ENCODE measurements around the gene FTCDNL1.

The FTCDNL1 gene

DNA sequence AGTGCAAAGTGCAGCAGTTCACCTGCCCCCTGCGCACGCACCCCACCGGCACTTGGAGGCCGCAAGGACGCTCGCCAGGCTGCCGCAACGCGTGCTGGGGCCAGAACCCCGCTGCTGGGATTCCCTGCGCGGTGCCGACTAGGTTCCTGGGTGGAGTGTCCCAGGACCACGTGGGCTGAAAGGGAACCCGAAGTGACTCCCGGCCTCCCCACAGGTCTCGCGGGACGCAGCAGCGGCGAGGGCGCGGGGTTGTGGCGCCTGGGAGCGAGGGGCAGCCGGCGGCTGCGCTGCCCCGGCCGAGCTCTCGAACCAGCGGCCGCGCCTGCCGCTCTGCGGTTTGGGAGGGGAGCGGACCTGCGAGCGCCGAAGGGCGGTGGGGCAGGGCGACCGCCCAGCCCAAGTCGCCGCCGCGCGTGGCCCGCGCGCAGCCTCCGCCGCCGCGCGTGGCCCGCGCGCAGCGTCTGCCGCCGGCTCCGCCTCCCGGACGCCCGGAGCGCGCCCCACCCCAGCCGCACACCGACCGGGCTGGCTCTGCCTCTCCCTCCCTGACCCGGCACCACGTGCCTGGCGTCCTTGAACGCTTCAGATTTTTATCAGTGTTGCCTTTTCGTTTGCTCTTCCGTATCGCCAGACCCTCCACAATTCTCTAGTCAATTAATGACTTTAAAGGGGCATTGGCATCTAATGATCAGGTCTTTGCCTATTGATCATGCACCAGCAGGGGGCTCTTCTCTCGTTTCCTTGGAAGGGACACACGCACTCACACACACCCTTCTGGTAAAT is at the start of gene FTCDNL1:
Gene FTCDNL1 (minus strand): TSS at position 475 of the 783 bp plus-strand sequence. CDS start 2,230 bp downstream, outside the sequence.
- peak; percentile 82 for DNase-seq

DNA sequence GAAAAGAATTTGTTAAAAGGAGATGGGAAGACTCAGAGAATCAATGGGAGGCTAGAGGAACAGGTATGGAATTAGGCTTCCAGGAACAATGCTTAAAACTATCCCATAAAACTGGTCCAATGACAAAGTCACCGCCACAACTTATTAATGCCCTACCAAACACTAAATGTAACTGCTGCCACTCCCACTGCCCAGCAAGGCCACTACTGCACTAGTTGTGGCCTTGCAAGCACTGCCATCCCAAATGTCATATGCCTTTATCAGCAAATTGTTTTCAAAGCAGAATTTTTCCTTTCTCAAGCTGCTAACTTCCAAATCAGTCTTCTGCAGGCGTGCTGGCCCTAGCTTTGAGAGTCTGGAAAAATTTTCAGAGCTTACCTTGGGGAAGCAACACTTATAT is 45.6 kb upstream of the FTCDNL1 start:
- no peak for DNase-seq

GRCh38 chr2:199895406-199895805 is 44.4 kb upstream of the FTCDNL1 start:
- no peak for DNase-seq

GRCh38 chr2:199883474-199884212 is 32.7 kb upstream of the FTCDNL1 start:
- DNase-seq, result no peak

GRCh38 chr2:199882667-199883066 is 31.7 kb upstream of the FTCDNL1 start:
- no peak for DNase-seq

- no peak for DNase-seq
These were observed 24.4 kb upstream of the FTCDNL1 start for GRCh38 chr2:199875400-199875799.

GRCh38 chr2:199874209-199874608 is 23.2 kb upstream of the FTCDNL1 start:
- DNase-seq, result no peak

- DNase-seq, result no peak
These were observed 19.6 kb upstream of the FTCDNL1 start for GRCh38 chr2:199870581-199870980.

- no peak for DNase-seq
These were observed 18.7 kb upstream of the FTCDNL1 start for GRCh38 chr2:199869653-199870052.

DNA sequence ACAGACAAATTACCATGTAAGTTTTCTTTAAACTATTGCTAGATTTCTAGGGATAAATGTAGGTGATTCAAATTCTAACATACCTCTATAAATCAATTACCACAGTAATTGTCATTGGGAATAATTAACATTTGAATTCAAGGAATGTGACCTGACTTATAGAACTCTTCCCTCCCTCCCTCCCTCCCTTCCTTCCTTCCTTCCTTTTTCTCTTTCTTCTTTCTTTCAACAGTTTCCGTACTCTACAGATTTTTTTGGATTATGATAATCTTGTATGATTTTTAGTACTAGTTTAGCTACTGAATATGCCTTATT is 18.2 kb upstream of the FTCDNL1 start:
- no peak for DNase-seq

DNA sequence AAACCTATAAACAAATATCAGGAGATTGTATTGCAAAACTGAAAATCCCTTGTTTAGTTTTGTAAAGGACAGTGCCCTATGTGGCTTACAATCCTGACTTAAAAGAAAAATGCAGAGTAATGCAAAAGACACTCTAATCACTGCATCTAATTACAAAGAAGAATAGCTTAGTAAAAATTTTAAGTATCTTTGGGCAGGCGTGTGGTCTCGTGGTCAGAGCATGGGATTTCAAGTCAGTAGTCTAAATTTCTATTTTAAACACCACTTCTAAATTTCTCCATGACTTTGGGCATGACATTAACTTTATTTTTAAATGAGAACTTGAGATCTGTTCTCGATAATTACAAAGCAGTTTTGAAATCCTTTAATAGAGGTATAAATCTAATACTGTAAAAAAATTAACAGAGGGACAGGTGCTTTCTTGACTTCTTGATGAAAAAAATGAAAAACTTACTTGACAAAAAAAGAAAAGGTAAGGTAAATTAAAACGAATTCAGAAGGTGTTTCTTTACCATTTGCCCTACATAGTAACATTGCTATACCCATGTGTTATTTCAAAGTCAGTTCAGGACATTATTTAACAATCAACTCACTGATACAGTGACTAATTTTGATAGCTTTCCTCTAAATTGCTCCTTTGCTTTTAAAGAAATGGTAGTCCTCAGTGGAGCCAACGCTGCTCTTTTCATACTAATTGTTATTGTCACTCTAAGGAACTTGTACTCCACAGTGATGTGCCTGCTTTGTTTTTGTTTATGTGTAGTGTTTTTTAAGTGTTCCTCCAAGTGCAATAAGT is 17.6 kb upstream of the FTCDNL1 start:
- no peak for DNase-seq

- DNase-seq, result no peak
These were observed 14.9 kb upstream of the FTCDNL1 start for GRCh38 chr2:199865905-199866304.

GRCh38 chr2:199862788-199863187 is 11.8 kb upstream of the FTCDNL1 start:
- no peak for DNase-seq

GRCh38 chr2:199861132-199861774 is 10.3 kb upstream of the FTCDNL1 start:
- peak; percentile 23 for DNase-seq

DNA sequence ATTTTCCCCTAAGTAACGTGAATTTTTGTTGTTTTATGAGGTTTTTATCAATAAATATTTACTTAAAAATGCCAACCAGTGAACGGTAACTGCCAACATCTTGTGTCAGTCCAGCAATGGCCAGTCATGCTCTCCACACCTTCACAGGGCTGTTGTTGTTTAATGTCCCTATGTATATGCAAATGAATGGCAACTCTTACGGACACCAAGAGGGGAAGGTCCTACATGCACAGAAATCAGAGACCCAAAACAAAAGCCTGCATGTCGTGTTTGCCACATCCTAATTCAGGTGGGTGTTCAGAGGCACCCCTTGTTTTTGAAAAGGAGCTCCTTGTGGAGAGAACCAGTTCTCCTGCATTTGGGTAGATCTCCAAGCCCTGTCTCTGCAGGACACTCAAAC is 4.8 kb upstream of the FTCDNL1 start:
- DNase-seq, result no peak

- no peak for DNase-seq
These were observed 891 bp upstream of the FTCDNL1 start for GRCh38 chr2:199851883-199852282.

DNA sequence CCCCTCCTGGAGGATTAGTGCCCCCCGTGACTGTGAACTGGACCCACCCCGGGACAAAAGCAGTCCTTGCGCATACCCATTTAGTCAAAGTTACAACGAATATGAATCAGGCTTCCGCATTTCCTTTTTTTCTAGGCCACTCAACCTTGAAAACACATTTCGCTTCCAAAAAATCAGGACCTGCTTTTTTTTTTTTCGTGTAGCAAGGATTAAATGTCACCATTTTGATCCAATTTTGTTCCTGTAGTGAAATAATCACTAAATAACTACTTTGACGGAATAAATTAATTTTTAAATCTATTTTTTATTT is 464 bp upstream of the FTCDNL1 start:
- DNase-seq, result no peak

- DNase-seq, result no peak
These were observed 724 bp downstream of the FTCDNL1 start for GRCh38 chr2:199850218-199850717.

GRCh38 chr2:199848389-199849130 is 2.4 kb downstream of the FTCDNL1 start:
- no peak for DNase-seq

DNA sequence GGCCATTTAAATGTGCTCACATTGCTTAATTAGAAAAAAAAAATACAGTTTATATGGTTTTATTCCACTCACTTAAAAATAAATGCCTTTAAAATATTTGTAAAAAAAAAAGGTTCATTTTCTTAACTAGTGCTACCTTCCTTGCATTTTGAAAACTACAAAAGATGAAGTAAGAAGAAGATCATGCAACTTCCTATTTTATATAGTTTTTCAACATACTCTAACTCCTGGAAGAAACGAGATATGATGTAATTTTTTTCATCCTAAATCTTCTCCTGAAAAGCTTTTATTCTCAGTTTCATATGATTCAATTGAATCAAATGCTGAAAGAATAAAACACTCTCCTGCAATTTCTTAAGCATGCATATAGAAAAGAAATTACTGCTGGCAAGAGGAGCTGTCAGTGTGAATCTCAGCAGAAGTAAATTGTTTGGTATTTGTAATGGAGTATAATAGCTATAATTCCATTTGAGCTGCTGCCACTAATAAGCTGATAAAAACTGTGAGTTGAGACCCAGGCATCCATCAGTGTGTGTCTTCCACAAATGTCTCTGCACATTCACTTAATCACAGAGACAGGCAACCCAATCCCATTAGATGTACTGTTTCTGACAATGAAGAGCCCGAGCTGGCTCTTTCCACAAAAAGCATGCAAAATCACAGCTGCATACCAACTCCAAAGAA is 3.7 kb downstream of the FTCDNL1 start:
- no peak for DNase-seq

DNA sequence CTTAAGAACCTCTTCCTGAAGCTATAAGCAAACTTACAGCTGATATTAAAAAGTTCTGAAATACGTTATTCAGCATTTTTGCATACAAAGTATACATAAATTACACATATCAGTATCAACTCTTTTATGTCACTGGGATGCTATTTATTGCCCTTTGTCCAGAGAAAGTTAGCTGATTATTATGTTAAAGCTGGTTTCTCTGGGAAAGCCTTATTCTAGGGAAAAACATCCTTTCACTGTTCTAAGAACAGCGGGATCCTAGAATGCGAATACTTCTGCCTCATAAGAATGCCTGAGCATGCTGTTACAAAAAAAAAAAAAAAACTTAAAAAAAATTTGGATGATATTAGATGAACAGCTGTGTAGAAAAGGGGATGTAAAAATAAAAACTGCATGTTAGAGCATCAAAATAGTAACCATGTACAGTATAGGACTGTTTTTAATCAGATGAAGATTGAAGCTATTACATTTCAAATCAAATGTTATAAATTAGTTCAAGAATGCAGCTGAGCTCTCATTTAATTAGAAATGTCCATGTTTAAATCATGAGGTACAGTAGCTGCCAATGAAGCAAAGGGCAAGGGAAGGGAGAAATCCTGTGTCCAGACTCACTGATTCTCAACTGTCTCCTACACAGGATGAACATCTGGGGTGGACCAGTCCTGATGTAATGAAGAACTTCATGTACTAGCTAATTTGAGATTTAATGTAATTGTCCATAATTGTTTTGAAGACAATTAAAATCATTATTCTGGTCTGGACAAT is 8.2 kb downstream of the FTCDNL1 start:
- DNase-seq, result no peak
